ENCODE measurements around the gene UXS1.

The UXS1 gene

DNA sequence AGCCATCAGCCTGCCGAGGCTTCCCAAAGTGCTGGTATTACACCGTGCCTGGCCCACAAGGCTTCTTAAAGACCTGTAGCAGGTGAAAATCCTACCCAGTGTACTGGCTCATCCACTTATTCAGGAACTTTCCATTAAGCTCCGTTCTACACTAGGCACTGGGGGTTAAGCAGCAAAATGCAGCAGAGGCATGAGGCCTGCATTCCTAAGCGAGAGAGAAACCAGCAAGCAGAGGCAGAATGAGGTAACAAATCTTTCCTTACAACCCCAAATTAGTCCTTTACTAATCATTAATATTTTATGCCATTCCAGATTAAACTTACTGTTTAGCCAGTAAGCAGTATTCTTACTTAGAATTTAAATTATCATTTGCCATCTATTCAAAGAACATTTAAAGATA, 32.8 kb downstream of the UXS1 start:
- peak overlapping the region; percentile 51 for H2AFZ ChIP-seq (ENCODE audit: low read depth, low read length)
- peaks cover 76% of the 10 kb centered on the region for H3K4me1 ChIP-seq (ENCODE audit: insufficient read depth, low read length)
- H3K79me2 ChIP-seq (ENCODE audit: insufficient read depth, low read length) = peaks cover 69% of the 10 kb centered on the region
- H3K9ac ChIP-seq (ENCODE audit: low read depth, low read length) = peak overlapping the region; percentile 69
- peak overlapping the region; percentile 96 for H3K27ac ChIP-seq (ENCODE audit: low read length)
- H3K4me3 ChIP-seq (ENCODE audit: low read depth in 1 of 2, low read length in 2 of 2) = peak overlapping the region in 1 of 2 experiments; percentile 54; a peak in 2 of 4 replicates
- TF ChIP-seq, protein P1, sequence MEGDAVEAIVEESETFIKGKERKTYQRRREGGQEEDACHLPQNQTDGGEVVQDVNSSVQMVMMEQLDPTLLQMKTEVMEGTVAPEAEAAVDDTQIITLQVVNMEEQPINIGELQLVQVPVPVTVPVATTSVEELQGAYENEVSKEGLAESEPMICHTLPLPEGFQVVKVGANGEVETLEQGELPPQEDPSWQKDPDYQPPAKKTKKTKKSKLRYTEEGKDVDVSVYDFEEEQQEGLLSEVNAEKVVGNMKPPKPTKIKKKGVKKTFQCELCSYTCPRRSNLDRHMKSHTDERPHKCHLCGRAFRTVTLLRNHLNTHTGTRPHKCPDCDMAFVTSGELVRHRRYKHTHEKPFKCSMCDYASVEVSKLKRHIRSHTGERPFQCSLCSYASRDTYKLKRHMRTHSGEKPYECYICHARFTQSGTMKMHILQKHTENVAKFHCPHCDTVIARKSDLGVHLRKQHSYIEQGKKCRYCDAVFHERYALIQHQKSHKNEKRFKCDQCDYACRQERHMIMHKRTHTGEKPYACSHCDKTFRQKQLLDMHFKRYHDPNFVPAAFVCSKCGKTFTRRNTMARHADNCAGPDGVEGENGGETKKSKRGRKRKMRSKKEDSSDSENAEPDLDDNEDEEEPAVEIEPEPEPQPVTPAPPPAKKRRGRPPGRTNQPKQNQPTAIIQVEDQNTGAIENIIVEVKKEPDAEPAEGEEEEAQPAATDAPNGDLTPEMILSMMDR (IDR thresholded peaks at IDR 0.05; ENCODE audit: borderline replicate concordance, extremely low read depth, low read length, poor library complexity, severe bottlenecking) = no peak
- TF ChIP-seq EZH2 (IDR thresholded peaks at IDR 0.05; ENCODE audit: borderline replicate concordance, low read depth, low read length, severe bottlenecking) = no peak
- DNase-seq (no peak), ATAC-seq (ENCODE audit: insufficient read depth, low read depth) (no peak)
- no peaks in the 10 kb centered on the region for H3K27me3 ChIP-seq (ENCODE audit: insufficient read depth, low read length, poor library complexity)
- peaks cover 59% of the 10 kb centered on the region for H3K36me3 ChIP-seq (ENCODE audit: insufficient read depth, low read length)
- peaks cover 3% of the 10 kb centered on the region; the same call in 1 of the 2 replicates for H4K20me1 ChIP-seq (ENCODE audit: insufficient read depth, low read length)
- H3K4me2 ChIP-seq (ENCODE audit: insufficient read depth, low read length) = peak overlapping the region; percentile 68
- H3K9me3 ChIP-seq (ENCODE audit: insufficient read depth, low read length, severe bottlenecking) = peaks cover 3% of the 10 kb centered on the region

DNA sequence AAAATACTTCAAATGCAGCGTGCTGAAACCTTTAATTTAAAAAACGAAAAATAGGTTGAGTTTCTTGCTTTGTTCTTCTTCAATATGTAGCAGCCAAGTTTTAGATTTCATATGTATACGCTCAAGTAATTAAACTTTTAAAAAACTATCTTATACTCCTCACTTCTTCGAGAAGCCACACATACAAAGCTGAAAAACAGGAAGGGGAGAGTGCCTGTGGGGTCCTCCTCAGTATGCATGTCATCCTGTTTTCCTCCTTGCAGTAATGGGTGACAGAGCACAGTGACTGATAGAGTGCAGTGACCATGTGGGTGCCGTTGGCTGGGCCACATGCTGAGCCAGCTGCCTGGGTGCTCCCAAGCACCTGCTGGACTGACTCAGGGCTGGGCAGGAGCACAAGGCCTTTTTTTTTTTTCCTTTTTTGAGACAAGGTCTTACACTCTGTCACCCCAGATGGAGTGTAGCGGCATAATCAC, 33.3 kb downstream of the UXS1 start:
- peaks cover 65% of the 10 kb centered on the region for H3K36me3 ChIP-seq (ENCODE audit: insufficient read depth, low read length)
- peaks cover 75% of the 10 kb centered on the region for H3K4me1 ChIP-seq (ENCODE audit: insufficient read depth, low read length)
- H4K20me1 ChIP-seq (ENCODE audit: insufficient read depth, low read length) = peaks cover 3% of the 10 kb centered on the region; the same call in 1 of the 2 replicates
- peak overlapping the region; percentile 10 to 54; a peak in 3 of 4 replicates for H3K4me3 ChIP-seq (ENCODE audit: low read depth in 1 of 2, low read length in 2 of 2)
- peak overlapping the region; percentile 69 for H3K9ac ChIP-seq (ENCODE audit: low read depth, low read length)
- peaks cover 8% of the 10 kb centered on the region for H3K9me3 ChIP-seq (ENCODE audit: insufficient read depth, low read length, severe bottlenecking)
- TF ChIP-seq, protein P1 (IDR thresholded peaks at IDR 0.05; ENCODE audit: borderline replicate concordance, extremely low read depth, low read length, poor library complexity, severe bottlenecking) = no peak
- TF ChIP-seq EZH2 (IDR thresholded peaks at IDR 0.05; ENCODE audit: borderline replicate concordance, low read depth, low read length, severe bottlenecking) = no peak
- ATAC-seq (ENCODE audit: insufficient read depth, low read depth) (peak; percentile 80), DNase-seq (peak; percentile 78)
- peak overlapping the region; percentile 68 for H3K4me2 ChIP-seq (ENCODE audit: insufficient read depth, low read length)
- H3K27me3 ChIP-seq (ENCODE audit: insufficient read depth, low read length, poor library complexity) = no peaks in the 10 kb centered on the region
- peak overlapping the region; percentile 51 for H2AFZ ChIP-seq (ENCODE audit: low read depth, low read length)
- peak overlapping the region; percentile 96 for H3K27ac ChIP-seq (ENCODE audit: low read length)
- H3K79me2 ChIP-seq (ENCODE audit: insufficient read depth, low read length) = peaks cover 68% of the 10 kb centered on the region

DNA sequence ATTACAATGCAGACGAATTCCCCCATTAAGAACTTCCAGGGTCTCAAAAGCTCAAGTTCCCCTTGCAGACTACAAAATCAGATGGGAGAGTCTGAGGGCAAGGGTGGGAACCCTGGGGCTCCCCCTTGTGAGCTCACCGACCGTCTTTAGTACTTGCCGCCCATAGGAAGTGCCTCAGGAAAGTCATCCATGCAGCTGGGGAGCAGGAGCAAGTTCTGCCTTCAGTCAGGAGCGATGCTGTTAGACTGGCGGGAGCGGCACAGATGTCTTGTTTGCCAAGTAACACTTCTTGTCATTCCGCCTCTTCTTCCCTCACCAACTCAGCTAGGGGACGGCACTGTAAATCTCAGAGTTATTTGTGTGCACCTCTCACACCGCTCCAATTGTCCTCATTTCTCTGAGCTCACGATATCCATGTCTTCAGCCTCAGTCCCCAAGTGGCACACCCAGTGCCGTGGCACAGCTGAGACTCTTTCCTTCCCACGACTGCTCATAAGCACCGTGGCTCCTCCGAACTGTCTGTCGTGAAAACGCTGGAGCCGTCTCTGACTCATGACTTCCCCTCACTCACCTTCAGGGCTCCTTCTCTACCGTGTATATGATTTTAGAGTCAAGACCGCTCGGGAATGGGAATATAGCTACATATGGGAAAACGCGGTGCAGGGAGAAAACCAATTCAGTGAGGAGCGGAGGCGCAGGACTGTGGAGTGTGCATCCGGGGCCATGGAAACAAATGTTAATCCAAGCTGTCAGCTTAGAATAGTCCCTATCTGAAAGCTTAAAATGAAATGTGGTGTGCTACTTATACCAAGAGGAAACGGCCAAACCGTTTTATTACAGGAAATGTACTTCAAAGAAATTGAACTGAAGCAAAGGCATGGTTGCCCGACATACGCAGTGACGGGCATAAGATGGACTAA, 34.0 kb downstream of the UXS1 start:
- TF ChIP-seq, protein P1 (IDR thresholded peaks at IDR 0.05; ENCODE audit: borderline replicate concordance, extremely low read depth, low read length, poor library complexity, severe bottlenecking) = peak; percentile 47
- TF ChIP-seq EZH2 (IDR thresholded peaks at IDR 0.05; ENCODE audit: borderline replicate concordance, low read depth, low read length, severe bottlenecking) = no peak
- DNase-seq (peak; percentile 66), ATAC-seq (ENCODE audit: insufficient read depth, low read depth) (peak; percentile 70)
- peaks cover 72% of the 10 kb centered on the region for H3K36me3 ChIP-seq (ENCODE audit: insufficient read depth, low read length)
- peaks cover 13% of the 10 kb centered on the region for H3K9me3 ChIP-seq (ENCODE audit: insufficient read depth, low read length, severe bottlenecking)
- peaks cover 68% of the 10 kb centered on the region for H3K79me2 ChIP-seq (ENCODE audit: insufficient read depth, low read length)
- H3K4me3 ChIP-seq (ENCODE audit: low read depth in 1 of 2, low read length in 2 of 2) = peak overlapping the region; percentile 17 to 54; a peak in 3 of 4 replicates
- H3K4me2 ChIP-seq (ENCODE audit: insufficient read depth, low read length) = peak overlapping the region; percentile 68
- peak overlapping the region; percentile 51 for H2AFZ ChIP-seq (ENCODE audit: low read depth, low read length)
- H3K27me3 ChIP-seq (ENCODE audit: insufficient read depth, low read length, poor library complexity) = no peaks in the 10 kb centered on the region
- peak overlapping the region; percentile 69 for H3K9ac ChIP-seq (ENCODE audit: low read depth, low read length)
- no peaks in the 10 kb centered on the region for H4K20me1 ChIP-seq (ENCODE audit: insufficient read depth, low read length)
- peaks cover 68% of the 10 kb centered on the region for H3K4me1 ChIP-seq (ENCODE audit: insufficient read depth, low read length)
- H3K27ac ChIP-seq (ENCODE audit: low read length) = peak overlapping the region; percentile 96

All from DND-41 (cell line).